A673 (cell line): Measurements from ENCODE around the gene MAP4K4.

Experiments used
- CTCF ChIP-seq: fragments of 300-800, 200-600 bp; sonication (generic); conservative IDR thresholded peaks from 2 replicates; pipeline ENCODE4 v1.5.1; 2017; ENCODE audit warnings: low read depth, mild to moderate bottlenecking, antibody characterized with exemption, low read length, moderate library complexity, mixed read lengths
- EZH2 ChIP-seq: fragments of 200-600 bp; sonication (generic); IDR thresholded peaks from 2 replicates; pipeline ENCODE4 v1.6.1; 2017; ENCODE audit warnings: borderline replicate concordance, low read depth, mild to moderate bottlenecking, mixed read lengths, antibody characterized with exemption, low read length; ENCODE audit not compliant: poor library complexity, severe bottlenecking

DNA sequence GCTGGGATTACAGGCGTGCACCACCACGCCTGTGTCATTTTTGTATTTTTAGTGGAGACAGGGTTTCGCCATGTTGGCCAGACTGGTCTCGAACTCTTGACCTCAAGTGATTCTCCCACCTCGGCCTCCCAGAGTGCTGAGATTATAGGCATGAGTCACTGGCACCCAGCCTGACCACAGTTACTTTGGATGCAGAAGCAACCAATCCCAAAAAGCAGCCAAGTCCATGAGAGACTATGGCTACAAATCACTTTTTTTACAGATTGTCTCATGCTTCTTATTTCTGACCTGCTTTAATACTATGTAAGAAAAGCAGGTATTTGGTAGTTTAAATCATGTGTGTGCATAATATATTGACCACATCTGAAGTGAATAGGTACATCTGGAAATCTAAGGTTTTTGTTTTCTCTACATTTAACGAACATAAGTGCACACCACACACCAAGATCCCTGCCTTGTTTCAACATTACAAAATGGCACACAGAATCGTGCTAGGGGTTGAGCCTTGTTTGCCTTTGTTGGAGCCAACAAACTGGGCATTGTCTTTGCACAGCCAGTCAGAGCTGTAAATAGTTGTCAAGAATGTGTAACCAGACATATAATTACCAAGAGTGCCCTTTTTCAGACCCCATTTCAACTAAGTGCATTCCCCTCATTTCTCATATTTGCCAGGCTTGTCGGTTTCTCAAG lies 18.3 kb upstream of the MAP4K4 start:
- no peak for TF ChIP-seq CTCF
- TF ChIP-seq EZH2, result no peak
